ENCODE measurements around the gene IRX6.

IRX6 gene

GRCh38 chr16:55346475-55346874 lies 22.5 kb downstream of the IRX6 start:
- TF ChIP-seq, protein P1, sequence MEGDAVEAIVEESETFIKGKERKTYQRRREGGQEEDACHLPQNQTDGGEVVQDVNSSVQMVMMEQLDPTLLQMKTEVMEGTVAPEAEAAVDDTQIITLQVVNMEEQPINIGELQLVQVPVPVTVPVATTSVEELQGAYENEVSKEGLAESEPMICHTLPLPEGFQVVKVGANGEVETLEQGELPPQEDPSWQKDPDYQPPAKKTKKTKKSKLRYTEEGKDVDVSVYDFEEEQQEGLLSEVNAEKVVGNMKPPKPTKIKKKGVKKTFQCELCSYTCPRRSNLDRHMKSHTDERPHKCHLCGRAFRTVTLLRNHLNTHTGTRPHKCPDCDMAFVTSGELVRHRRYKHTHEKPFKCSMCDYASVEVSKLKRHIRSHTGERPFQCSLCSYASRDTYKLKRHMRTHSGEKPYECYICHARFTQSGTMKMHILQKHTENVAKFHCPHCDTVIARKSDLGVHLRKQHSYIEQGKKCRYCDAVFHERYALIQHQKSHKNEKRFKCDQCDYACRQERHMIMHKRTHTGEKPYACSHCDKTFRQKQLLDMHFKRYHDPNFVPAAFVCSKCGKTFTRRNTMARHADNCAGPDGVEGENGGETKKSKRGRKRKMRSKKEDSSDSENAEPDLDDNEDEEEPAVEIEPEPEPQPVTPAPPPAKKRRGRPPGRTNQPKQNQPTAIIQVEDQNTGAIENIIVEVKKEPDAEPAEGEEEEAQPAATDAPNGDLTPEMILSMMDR (conservative IDR thresholded peaks at IDR 0.05) = no peak
- no peak for TF ChIP-seq ZFX (IDR thresholded peaks at IDR 0.05)
- no peak overlapping the region for H3K27ac ChIP-seq

- no peak overlapping the region for H3K27ac ChIP-seq
- no peak for TF ChIP-seq ZFX (IDR thresholded peaks at IDR 0.05)
- TF ChIP-seq, protein P1 (conservative IDR thresholded peaks at IDR 0.05) = no peak
Observed at GRCh38 chr16:55349867-55350266, 25.9 kb downstream of the IRX6 start.

DNA sequence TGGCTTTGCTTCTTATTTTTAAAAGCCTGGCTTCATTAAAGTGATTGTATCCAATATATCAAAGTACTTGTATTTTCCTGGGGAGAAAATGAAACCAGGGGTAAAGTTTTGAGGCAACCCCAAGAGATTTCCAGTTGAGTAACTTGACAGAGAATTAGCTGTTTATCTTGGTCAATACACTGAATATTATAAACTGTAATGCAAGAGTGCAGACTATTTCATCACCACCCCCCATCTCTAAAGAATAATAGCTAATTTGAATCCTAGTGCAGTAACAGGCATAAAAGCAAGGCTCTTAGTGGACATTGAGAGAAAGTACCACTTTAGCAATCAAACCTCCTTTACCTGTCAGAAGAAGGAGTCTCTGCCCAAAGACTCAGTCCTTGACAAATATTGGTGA lies 27.0 kb downstream of the IRX6 start:
- TF ChIP-seq, protein P1 (conservative IDR thresholded peaks at IDR 0.05) = no peak
- TF ChIP-seq ZFX (IDR thresholded peaks at IDR 0.05) = no peak
- no peak overlapping the region for H3K27ac ChIP-seq

DNA sequence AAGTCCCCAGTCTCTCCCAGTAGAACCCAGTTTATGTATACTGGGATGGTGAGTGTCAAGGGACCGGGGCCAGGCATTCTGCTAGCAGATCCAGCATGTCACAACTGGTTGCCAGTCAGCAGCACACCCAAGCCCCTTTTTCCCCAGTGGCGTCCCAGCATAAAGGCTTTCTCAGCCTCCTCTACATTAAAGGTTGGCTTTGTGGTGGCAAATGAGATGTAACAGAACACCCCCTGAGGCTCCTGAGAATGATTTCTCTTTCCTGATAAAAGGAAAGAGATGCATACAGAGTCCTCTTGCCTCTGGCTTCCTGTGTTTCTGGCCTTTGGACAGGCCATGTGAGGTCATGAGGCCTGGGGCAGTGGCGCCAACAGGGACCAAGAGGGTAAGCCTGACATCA lies 27.9 kb downstream of the IRX6 start:
- TF ChIP-seq ZFX (IDR thresholded peaks at IDR 0.05) = no peak
- TF ChIP-seq, protein P1 (conservative IDR thresholded peaks at IDR 0.05) = no peak
- no peak overlapping the region for H3K27ac ChIP-seq

DNA sequence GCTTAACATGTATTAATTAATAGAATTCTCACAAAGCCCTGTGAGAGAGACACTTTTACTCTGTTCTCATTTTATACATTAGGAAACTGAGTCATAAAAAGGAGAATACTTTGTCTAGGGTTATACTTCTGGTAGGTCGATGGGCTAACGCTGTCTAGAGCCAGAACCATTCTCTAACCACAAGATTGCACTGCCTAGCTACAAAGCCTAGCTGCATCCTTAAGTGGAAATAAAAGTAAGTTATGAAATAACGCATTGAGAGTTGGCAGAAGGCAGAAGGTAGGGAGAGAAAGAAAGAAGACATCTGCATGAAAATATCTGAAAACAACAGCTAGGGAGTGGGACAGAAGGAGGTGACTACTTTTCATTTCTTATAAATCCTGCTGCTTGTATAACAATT lies 33.2 kb downstream of the IRX6 start:
- no peak overlapping the region for H3K27ac ChIP-seq
- no peak for TF ChIP-seq ZFX (IDR thresholded peaks at IDR 0.05)
- TF ChIP-seq, protein P1 (conservative IDR thresholded peaks at IDR 0.05) = no peak

DNA sequence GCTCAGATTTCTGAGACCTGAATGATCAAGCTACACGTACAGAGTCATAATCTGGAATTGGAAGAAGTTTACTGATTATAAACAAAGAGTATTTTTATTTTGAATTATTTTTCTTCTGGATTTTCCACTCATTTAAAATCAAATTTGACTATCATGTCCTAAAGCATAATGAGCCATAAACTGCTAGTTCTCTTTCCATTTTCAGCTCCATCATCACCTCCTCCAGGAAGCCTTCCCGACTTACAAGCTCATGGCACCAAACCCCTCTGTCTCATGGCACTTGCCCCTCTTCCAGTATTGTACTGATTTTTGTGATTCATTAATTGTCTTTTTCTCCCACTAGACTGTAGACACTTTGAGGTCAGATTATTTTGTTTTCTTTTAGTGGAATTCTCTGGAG lies 35.9 kb downstream of the IRX6 start:
- H3K27ac ChIP-seq = no peak overlapping the region
- TF ChIP-seq, protein P1 (conservative IDR thresholded peaks at IDR 0.05) = no peak
- TF ChIP-seq ZFX (IDR thresholded peaks at IDR 0.05) = no peak

DNA sequence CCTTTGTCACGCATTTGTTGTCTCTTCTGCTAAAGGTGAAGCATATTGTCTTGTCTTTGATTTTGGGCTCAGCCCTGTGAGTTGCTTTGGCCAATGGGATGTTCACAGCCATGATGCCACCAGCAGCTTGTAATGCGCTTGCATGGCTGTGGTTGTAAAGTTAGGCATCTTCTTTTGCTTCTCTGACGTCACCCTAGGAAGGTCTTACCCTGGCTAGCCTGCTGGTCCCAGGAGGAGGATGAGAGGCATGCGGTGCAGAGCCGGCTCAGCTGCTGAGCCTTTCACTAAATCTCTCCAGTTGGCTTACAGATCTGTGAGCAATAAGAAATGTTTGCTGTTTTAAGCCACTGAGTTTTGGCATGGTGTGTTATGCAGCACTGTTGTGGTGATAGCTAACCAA lies 40.8 kb downstream of the IRX6 start:
- TF ChIP-seq ZFX (IDR thresholded peaks at IDR 0.05) = no peak
- TF ChIP-seq, protein P1 (conservative IDR thresholded peaks at IDR 0.05) = no peak
- H3K27ac ChIP-seq = no peak overlapping the region

All from C4-2B (cell line).